Keratinocyte (primary cell): Measurements from ENCODE around the gene TRAPPC10.

Source experiments
- EZH2 ChIP-seq: IDR thresholded peaks from one replicate; pipeline ENCODE4 v1.6.1; 2012; ENCODE audit warnings: inconsistent platforms, mild to moderate bottlenecking, low read length, moderate library complexity
- TF ChIP-seq, protein P1 (sequence below), 3 experiments: IDR thresholded peaks in 1 of 3; conservative IDR thresholded peaks in 1 of 3; optimal IDR thresholded peaks in 1 of 3; 2 replicates in 2 of 3; 3 replicates in 1 of 3; pipeline versions ENCODE3 to v1.5.1; 2011; ENCODE audit warnings: low read length in 3 of 3, mild to moderate bottlenecking in 3 of 3, moderate library complexity in 2 of 3, control low read depth in 1 of 3, inconsistent platforms in 1 of 3; ENCODE audit not compliant: insufficient read depth in 2 of 3; ENCODE audit errors: extremely low read depth in 1 of 3

DNA sequence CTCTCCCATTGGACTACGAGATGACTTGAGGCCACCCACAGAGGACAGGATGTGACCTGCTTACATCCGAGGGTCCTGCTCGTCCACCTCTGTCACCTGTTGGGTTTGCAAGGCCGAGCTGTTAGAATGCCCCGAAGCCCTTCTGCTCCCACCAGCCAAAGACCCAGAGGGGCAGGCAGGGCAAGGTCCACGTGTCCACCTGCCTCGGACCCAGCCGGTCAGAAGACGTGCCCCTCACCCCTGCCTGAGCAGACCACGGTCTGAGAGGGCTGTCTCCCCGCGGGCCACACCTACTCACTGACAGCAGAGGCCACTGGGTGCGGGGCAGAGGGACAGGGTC is 30.3 kb upstream of the TRAPPC10 start:
- TF ChIP-seq, protein P1, sequence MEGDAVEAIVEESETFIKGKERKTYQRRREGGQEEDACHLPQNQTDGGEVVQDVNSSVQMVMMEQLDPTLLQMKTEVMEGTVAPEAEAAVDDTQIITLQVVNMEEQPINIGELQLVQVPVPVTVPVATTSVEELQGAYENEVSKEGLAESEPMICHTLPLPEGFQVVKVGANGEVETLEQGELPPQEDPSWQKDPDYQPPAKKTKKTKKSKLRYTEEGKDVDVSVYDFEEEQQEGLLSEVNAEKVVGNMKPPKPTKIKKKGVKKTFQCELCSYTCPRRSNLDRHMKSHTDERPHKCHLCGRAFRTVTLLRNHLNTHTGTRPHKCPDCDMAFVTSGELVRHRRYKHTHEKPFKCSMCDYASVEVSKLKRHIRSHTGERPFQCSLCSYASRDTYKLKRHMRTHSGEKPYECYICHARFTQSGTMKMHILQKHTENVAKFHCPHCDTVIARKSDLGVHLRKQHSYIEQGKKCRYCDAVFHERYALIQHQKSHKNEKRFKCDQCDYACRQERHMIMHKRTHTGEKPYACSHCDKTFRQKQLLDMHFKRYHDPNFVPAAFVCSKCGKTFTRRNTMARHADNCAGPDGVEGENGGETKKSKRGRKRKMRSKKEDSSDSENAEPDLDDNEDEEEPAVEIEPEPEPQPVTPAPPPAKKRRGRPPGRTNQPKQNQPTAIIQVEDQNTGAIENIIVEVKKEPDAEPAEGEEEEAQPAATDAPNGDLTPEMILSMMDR (optimal IDR thresholded peaks at IDR 0.05 in 1 of 3, IDR thresholded peaks at IDR 0.05 in 1 of 3, conservative IDR thresholded peaks at IDR 0.05 in 1 of 3; ENCODE audit: extremely low read depth in 1 of 3, insufficient read depth in 2 of 3, low read length in 3 of 3) = no peak
- TF ChIP-seq EZH2 = no peak
